ENCODE data around the gene ESRRG. TPM values are rescaled to one million over a fixed set of nuclear protein-coding genes. Genes with fewer than 3 reads are reported as not detected.

The ESRRG gene
- total RNA-seq, 2 donors from 2014 or later: not detected

DNA sequence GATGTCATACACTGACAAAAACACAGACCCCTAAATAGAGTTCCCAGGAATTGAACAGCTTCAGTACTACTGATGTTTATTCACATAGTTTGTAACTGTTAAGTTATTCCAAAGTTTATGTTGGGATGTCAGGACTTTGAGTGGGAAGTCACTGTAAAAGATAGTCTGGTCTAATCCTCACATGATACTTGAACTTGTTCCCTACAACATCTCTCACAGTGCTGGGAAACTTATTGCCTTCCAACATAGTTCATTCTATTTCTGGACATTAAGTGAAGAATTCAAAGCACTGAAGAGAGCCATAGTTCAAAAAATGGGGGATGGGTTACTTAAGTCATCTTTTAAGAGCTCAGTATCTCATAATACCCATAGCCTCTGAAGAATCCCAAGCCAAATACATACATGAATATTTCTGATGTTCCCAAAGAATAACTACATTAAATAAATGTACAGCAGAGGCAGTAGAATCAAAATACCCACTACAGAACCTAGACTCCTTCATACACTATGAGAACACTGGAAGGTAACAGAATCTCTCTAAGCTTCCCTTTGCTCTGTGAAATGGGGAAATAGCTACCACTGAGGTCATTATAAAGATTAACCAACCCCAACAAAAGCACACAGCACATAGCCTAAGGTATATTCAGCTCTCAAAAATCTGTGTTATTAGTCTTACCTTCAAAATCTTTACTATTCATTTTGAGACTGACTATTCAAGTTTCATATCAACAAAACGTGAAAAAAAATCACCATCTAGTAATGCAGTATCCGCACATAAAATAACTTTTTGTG, 81.4 kb downstream of the ESRRG start:
- Mint-ChIP-seq H3K36me3 (ENCODE audit: low read depth) (no peaks in the 10 kb centered on the region), H3K4me3 (no peak overlapping the region), H3K27me3 (no peaks in the 10 kb centered on the region), H3K27ac (no peak overlapping the region), H3K4me1 (no peaks in the 10 kb centered on the region)
- peaks cover 2% of the 10 kb centered on the region for H3K9me3 ChIP-seq (ENCODE audit: control insufficient read depth, low read length, poor library complexity, severe bottlenecking)
- DNase-seq: no peak
- ATAC-seq: no peak

DNA sequence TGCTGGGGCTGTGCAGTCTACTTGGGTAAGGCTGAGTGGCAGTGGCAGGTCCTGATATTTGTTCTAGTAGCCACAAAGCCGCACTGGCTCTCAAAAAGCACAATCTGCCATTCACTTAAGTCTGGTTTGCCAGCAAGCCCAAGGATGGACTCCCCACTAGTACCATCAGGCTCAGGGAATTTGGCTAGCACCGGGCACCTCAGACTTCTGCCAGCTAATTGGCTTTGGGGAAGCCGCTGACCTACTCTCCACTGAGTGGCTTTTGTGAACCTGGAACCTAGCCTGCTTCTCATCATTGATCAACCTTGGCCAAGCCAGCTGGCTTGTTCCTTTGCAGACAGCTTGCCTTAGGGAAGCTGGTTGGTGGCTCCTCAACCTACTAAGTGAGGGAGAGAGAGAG, 83.1 kb downstream of the ESRRG start:
- no peak overlapping the region for H3K4me3 Mint-ChIP-seq
- no peaks in the 10 kb centered on the region for H3K27me3 Mint-ChIP-seq
- peaks cover 2% of the 10 kb centered on the region for H3K9me3 ChIP-seq (ENCODE audit: control insufficient read depth, low read length, poor library complexity, severe bottlenecking)
- DNase-seq (no peak), ATAC-seq (no peak)
- no peaks in the 10 kb centered on the region for H3K36me3 Mint-ChIP-seq (ENCODE audit: low read depth)
- no peaks in the 10 kb centered on the region for H3K4me1 Mint-ChIP-seq
- no peak overlapping the region for H3K27ac Mint-ChIP-seq

DNA sequence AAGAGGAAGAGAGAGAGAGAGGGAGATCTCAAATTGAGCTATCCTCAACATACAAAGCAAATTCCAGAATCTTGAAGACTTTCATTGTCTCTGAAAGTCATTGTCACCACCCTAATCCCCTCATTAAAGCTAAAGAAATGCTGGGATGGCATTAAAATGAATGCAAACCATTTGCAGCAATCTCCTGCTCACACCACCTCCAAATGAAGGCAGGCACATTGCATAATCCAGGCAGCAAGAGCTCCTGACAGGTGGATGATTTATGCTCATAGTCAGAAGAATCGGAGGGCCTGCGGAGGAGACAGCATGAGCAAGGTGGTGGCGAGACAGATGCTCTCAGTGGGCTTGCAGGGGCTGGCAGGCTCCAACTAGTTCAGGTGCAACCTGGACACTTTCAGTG, 90.2 kb downstream of the ESRRG start:
- H3K9me3 ChIP-seq (ENCODE audit: control insufficient read depth, low read length, poor library complexity, severe bottlenecking): no peaks in the 10 kb centered on the region
- no peaks in the 10 kb centered on the region for H3K36me3 Mint-ChIP-seq (ENCODE audit: low read depth)
- no peak overlapping the region for H3K27ac Mint-ChIP-seq
- H3K4me3 Mint-ChIP-seq: no peak overlapping the region
- ATAC-seq (no peak), DNase-seq (no peak)
- no peaks in the 10 kb centered on the region for H3K27me3 Mint-ChIP-seq
- no peaks in the 10 kb centered on the region for H3K4me1 Mint-ChIP-seq

DNA sequence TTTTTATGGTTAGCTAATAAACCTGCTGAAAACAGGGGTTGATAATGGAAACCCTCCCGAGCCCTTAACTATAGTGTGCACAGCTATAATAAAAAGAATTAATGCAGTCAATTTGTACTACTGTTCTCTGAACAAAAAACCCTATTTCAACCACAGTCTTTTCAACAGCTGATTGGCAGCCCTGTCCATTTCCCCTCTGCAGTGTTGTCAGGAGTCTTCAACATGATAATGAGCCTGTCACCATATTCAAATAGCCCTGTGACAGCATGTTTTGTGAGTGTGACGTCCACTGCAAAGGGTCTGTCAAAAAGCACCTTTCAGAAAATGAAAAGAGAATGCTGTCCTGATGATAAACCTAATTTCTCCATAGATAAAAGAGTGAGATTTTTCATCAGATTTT, 92.7 kb downstream of the ESRRG start:
- no peaks in the 10 kb centered on the region for H3K9me3 ChIP-seq (ENCODE audit: control insufficient read depth, low read length, poor library complexity, severe bottlenecking)
- Mint-ChIP-seq H3K4me1 (no peaks in the 10 kb centered on the region), H3K27ac (no peak overlapping the region), H3K27me3 (no peaks in the 10 kb centered on the region), H3K4me3 (no peak overlapping the region), H3K36me3 (ENCODE audit: low read depth) (no peaks in the 10 kb centered on the region)
- no peak for ATAC-seq
- DNase-seq: no peak

DNA sequence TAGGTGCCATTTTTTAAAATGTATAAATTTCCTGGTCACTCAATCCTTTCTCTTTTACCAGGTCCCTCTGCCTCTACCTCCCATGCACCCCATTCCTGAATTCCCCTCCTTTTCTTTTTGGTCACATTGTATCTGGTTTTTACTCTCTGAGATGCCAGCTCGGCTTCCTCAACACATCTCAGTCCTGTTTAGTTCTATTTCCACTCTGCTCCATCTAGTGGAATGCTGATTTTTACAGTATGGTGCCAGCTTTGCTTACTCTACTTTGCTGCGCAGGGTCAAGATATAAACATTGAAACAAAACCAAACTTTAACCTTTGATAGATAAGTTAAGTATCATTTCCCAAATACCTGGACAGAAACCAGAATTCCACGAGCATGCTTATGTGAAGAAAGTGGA, 96.0 kb downstream of the ESRRG start:
- H3K9me3 ChIP-seq (ENCODE audit: control insufficient read depth, low read length, poor library complexity, severe bottlenecking): no peaks in the 10 kb centered on the region
- Mint-ChIP-seq H3K27me3 (no peaks in the 10 kb centered on the region), H3K4me3 (no peak overlapping the region), H3K4me1 (no peaks in the 10 kb centered on the region), H3K36me3 (ENCODE audit: low read depth) (no peaks in the 10 kb centered on the region), H3K27ac (no peak overlapping the region)
- no peak for DNase-seq
- ATAC-seq: no peak

DNA sequence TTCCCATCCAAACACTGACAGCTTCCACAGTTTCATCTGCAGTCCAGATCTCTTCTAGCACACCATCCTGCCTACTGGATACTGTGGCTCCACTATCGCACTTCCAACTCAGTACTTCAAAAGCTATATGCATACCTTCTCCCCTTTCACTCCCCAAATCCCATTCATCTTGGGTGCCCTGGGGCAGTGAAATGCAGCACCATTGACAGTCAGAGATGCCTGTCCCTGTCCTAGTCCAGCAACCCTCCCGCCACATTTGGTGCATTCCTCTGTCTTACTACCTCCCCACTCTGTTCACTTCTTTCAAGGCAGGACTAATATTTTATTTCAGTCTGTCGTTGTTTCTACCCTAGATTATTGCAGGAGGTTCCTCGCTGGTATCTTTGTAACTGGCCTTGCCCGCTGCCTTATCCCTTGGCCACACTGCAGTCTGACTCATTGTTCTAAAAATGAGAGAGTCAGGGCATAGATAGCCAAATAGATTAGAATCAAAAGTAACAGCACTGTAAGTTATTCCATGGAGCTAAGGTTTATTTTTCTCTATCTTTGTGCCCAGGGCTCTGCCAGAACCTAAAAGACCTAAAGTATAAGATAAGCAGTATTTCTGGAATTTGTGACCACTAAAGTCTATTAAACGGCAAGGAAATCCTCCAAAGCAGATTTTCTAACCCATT, 96.7 kb downstream of the ESRRG start:
- no peaks in the 10 kb centered on the region for H3K4me1 Mint-ChIP-seq
- H3K27ac Mint-ChIP-seq: no peak overlapping the region
- no peak overlapping the region for H3K4me3 Mint-ChIP-seq
- ATAC-seq (no peak), DNase-seq (no peak)
- H3K36me3 Mint-ChIP-seq (ENCODE audit: low read depth): no peaks in the 10 kb centered on the region
- H3K27me3 Mint-ChIP-seq: no peaks in the 10 kb centered on the region
- no peaks in the 10 kb centered on the region for H3K9me3 ChIP-seq (ENCODE audit: control insufficient read depth, low read length, poor library complexity, severe bottlenecking)

DNA sequence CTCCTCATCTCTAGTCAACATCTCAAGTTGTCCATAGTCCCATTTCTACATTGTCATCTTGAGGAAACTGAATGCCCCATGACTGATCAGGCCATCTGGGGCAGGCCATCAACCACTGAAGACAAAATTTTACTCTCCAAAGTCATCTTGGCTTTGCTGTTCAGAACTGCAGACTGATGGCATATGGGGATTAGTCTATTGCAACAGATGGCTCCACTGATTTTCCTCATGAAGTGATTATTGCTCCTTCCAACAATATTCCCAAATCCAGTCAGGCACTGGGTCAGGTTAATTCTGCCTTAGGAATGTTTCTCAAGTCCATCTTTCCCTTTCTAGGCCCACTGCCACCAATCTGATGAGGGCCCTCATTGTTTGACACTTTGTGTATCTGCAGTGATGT, 101.7 kb downstream of the ESRRG start:
- no peak overlapping the region for H3K4me3 Mint-ChIP-seq
- H3K4me1 Mint-ChIP-seq: no peaks in the 10 kb centered on the region
- H3K36me3 Mint-ChIP-seq (ENCODE audit: low read depth): no peaks in the 10 kb centered on the region
- H3K9me3 ChIP-seq (ENCODE audit: control insufficient read depth, low read length, poor library complexity, severe bottlenecking): no peaks in the 10 kb centered on the region
- H3K27me3 Mint-ChIP-seq: no peaks in the 10 kb centered on the region
- no peak for DNase-seq
- no peak for ATAC-seq
- H3K27ac Mint-ChIP-seq: no peak overlapping the region

DNA sequence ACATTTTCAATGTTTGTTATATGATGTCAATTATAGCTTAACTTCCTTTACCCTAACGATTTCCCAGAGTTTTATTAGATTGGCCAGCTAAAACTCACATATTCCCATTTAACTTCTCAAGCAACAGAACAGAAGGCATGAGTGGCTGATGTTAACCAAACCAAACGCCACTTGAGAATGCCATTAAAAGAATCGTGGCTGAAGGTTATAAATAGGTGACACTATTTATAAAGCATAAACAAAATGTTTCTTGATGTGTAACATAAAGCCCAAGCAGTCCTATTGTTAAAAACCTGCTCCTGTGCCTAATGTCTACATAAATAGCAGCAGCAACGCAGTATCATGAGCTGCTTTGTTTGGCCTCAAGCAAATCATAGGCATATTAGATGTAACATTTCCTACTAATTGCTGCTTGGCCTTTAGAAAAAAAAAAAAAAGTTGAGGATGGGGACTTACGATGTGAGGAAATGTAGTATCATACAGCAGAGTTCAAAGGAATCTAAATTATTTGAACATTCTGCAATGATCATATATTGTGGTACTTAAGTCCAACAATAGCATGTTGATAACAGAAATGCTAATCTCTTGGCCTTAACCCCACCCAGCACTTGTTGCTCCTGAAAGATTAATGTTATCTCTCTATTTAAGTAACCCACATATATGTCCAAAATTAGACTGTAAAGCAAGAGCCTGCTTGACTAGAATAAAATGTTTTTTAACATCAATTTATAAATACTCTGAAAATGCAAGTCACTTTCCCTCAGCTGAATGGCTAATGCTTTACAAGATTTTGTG, 106.0 kb downstream of the ESRRG start:
- Mint-ChIP-seq H3K27me3 (no peaks in the 10 kb centered on the region), H3K4me1 (no peaks in the 10 kb centered on the region), H3K36me3 (ENCODE audit: low read depth) (no peaks in the 10 kb centered on the region), H3K4me3 (no peak overlapping the region), H3K27ac (no peak overlapping the region)
- DNase-seq (no peak), ATAC-seq (no peak)
- H3K9me3 ChIP-seq (ENCODE audit: control insufficient read depth, low read length, poor library complexity, severe bottlenecking): no peaks in the 10 kb centered on the region

DNA sequence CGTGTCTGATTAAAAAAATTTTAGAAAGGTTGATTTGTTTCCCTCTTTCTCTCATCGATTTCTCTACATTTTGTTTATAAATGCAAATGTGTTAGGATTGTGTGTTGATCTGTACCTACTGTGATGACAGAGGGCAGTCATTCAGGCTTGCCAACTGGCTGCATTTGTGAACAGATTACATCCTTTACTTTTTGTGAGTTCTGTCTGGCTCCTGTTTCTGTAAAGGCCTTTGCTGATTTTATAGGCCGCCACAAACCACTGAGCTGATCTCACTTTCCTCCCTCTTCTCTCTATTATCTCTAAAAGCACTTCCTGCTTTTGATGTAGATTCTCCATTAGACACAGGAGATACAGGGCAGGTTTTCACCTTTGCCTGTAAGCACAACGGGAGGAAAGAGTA, 106.8 kb downstream of the ESRRG start:
- ATAC-seq (no peak), DNase-seq (no peak)
- H3K9me3 ChIP-seq (ENCODE audit: control insufficient read depth, low read length, poor library complexity, severe bottlenecking): no peaks in the 10 kb centered on the region
- Mint-ChIP-seq H3K4me1 (no peaks in the 10 kb centered on the region), H3K36me3 (ENCODE audit: low read depth) (no peaks in the 10 kb centered on the region), H3K27me3 (no peaks in the 10 kb centered on the region), H3K4me3 (no peak overlapping the region), H3K27ac (no peak overlapping the region)

DNA sequence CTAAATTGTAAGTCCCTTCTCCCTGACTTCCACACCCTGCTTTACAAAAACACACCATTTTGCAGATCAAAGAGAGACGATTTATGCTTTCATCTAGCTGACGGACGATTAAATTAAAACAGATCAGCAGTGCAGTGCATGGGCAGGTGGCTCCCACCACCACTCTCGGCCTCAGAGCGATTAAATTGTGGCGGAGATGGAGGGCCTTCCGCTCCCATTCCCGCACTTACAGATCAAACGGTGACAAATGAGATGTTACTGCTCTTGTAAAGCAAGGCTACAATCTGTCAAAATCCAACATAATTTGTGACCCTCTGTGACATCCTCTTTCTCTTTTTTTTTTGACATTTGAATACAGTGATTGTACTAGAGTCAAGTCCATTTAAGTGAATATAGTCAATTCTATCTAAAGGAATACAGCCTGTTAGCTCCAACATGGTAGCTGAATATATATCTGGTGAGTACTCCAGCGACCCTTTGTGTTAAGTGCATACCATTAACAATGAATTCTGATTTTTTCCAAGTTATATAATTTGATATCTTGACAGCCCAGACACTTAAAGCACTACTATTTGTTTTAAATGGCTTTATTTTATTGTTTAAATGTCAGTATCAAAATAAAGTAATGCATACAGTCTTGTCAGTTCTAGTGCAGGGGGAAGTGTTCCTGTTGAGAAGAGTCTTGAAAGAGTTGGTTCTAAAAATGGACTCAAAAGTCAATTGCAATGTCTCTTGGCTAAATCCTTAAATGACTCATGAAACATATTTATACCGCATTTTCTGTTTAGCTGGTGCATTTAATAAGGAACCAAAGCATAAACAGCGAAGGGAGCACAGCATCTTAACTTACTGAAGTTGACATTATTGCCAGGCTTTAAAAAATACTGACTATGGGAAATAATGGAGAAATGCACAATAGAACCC, 109.0 kb downstream of the ESRRG start:
- H3K4me3 Mint-ChIP-seq: no peak overlapping the region
- H3K36me3 Mint-ChIP-seq (ENCODE audit: low read depth): no peaks in the 10 kb centered on the region
- no peaks in the 10 kb centered on the region for H3K27me3 Mint-ChIP-seq
- no peaks in the 10 kb centered on the region for H3K4me1 Mint-ChIP-seq
- H3K27ac Mint-ChIP-seq: no peak overlapping the region
- ATAC-seq: no peak
- H3K9me3 ChIP-seq (ENCODE audit: control insufficient read depth, low read length, poor library complexity, severe bottlenecking): no peaks in the 10 kb centered on the region
- DNase-seq: no peak

DNA sequence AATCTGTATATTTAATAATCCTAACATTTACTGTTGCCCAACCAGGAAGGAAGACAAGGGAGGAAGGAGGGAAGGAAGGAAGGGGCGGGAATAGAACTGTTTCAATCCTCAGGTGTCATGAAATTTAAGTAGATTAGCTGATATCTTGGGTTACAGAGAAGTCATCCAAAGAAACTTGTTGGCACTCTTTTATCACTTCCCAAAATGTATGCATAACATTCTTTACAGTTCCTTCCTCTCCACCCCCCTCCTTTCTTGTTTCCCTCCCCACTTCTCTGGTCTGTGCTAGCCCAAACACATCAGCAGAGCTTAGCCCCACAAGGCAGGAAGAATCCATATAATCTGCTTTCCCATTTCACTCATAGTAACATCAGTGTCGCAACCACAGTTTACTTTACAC, 110.9 kb downstream of the ESRRG start:
- no peaks in the 10 kb centered on the region for H3K9me3 ChIP-seq (ENCODE audit: control insufficient read depth, low read length, poor library complexity, severe bottlenecking)
- H3K4me1 Mint-ChIP-seq: no peaks in the 10 kb centered on the region
- H3K27me3 Mint-ChIP-seq: no peaks in the 10 kb centered on the region
- DNase-seq (no peak), ATAC-seq (no peak)
- no peak overlapping the region for H3K4me3 Mint-ChIP-seq
- no peak overlapping the region for H3K27ac Mint-ChIP-seq
- H3K36me3 Mint-ChIP-seq (ENCODE audit: low read depth): no peaks in the 10 kb centered on the region

DNA sequence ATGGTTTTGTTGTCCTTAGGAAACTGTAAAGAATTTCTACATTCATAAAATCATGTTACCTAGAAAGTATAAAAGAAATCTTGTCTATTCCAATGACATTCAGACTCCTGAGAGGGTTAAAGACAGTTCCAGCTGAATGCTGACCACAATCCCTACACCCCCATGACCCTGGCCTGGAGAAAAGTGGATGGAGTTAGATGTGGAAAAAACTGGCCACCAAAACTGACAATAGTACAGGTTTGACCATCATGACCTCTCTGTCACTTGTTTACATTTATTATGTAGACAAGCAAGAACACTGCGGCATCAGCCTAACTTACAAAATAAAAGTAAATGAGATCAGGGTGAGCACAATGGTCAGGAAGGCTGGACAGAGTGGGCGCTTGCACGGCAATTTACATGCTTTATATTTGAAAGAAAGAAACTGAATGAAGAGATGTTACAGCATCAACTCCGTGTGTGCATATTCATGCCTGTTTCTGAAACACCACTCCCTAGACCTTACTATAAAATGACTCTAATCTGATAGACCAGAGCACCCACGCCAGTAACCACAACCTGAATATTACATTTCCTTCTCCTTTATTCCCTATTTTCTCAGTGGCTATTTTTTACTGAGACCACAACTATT, 116.0 kb downstream of the ESRRG start:
- no peak for DNase-seq
- no peaks in the 10 kb centered on the region for H3K9me3 ChIP-seq (ENCODE audit: control insufficient read depth, low read length, poor library complexity, severe bottlenecking)
- Mint-ChIP-seq H3K36me3 (ENCODE audit: low read depth) (no peaks in the 10 kb centered on the region), H3K4me3 (no peak overlapping the region), H3K27me3 (no peaks in the 10 kb centered on the region), H3K27ac (no peak overlapping the region), H3K4me1 (no peaks in the 10 kb centered on the region)
- no peak for ATAC-seq

Data from T-helper 17 cell (primary cell).